SK-N-SH (cell line): ENCODE measurements around the gene IFT122. TPM values are rescaled to one million over a fixed set of nuclear protein-coding genes. Genes with fewer than 3 reads are reported as not detected.

Experiments used
- CTCF ChIA-PET: fragments of 300-600, 350-600 bp; formaldehyde crosslinking; extraction: SDS; loops from one replicate; lab custom pipeline; 2021; lab: Yijun Ruan, JAX
- POLR2A ChIA-PET: fragments of 350-600 bp; sonication (Branson Sonifier 250); formaldehyde crosslinking; extraction: SDS; loops from one replicate; lab custom pipeline; 2020; ENCODE audit warnings: antibody characterized with exemption, inconsistent platforms; lab: Yijun Ruan, JAX
- DNase-seq: peaks from one replicate; pipeline ENCODE4 v3.0.0; 2012
- H2AFZ ChIP-seq: fragments of 200-600 bp; sonication (generic); 2 replicates; pipeline ENCODE4 v1.8.1; 2016; ENCODE audit warnings: antibody characterized with exemption, mild to moderate bottlenecking, low read depth
- H3F3A ChIP-seq: fragments of 200-600 bp; sonication (generic); replicated peaks from 2 replicates; pipeline ENCODE3; 2016; ENCODE audit warnings: antibody characterized with exemption, mild to moderate bottlenecking; ENCODE audit not compliant: insufficient read depth
- H3K27ac ChIP-seq, 2 experiments: fragments of 200-500 bp in 1 of 2; fragments of 200-600 bp in 1 of 2; sonication (Bioruptor generic) in 1 of 2; sonication (generic), shearing (Covaris generic) in 1 of 2; 2 replicates each; pipeline versions ENCODE4 v1.5.1 to v1.6.1; 2014 to 2016; ENCODE audit warnings: low read depth in 2 of 2, inconsistent platforms in 1 of 2, low read length in 1 of 2, mild to moderate bottlenecking in 1 of 2, mixed read lengths in 1 of 2
- H3K27me3 ChIP-seq: fragments of 200-600 bp; sonication (generic), shearing (Covaris generic); 2 replicates; pipeline ENCODE4 v1.6.1; 2016; ENCODE audit warnings: mixed run types; ENCODE audit not compliant: insufficient read depth
- H3K36me3 ChIP-seq, 2 experiments: fragments of 200-500 bp in 1 of 2; fragments of 200-600 bp in 1 of 2; sonication (Bioruptor generic) in 1 of 2; sonication (generic) in 1 of 2; replicated peaks in 1 of 2; 2 replicates each; pipeline versions ENCODE3 to v1.5.1; 2014 to 2016; ENCODE audit warnings: low read length in 1 of 2, mild to moderate bottlenecking in 1 of 2; ENCODE audit not compliant: insufficient read depth in 2 of 2, control insufficient read depth in 1 of 2
- H3K4me1 ChIP-seq, 2 experiments: fragments of 200-500 bp in 1 of 2; fragments of 200-600 bp in 1 of 2; sonication (Bioruptor generic) in 1 of 2; sonication (generic), shearing (Covaris generic) in 1 of 2; 2 replicates each; pipeline versions ENCODE4 v1.5.1 to v1.6.1; 2014 to 2016; ENCODE audit warnings: low read depth in 1 of 2, low read length in 1 of 2, mixed run types in 1 of 2; ENCODE audit not compliant: insufficient read depth in 2 of 2, control insufficient read depth in 1 of 2
- H3K4me2 ChIP-seq: fragments of 200-600 bp; sonication (generic), shearing (Covaris generic); 2 replicates; pipeline ENCODE4 v1.6.1; 2017; ENCODE audit warnings: mixed run types
- H3K4me3 ChIP-seq, 2 experiments: fragments of 200-500 bp in 1 of 2; fragments of 200-600 bp in 1 of 2; sonication (Bioruptor generic) in 1 of 2; sonication (generic), shearing (Covaris generic) in 1 of 2; 2 replicates each; pipeline versions ENCODE4 v1.5.1 to v1.8.1; 2014 to 2016; ENCODE audit warnings: low read depth in 2 of 2, inconsistent platforms in 1 of 2, low read length in 1 of 2, mild to moderate bottlenecking in 1 of 2, mixed read lengths in 1 of 2, moderate library complexity in 1 of 2
- H3K79me2 ChIP-seq: fragments of 200-600 bp; sonication (generic); 2 replicates; pipeline ENCODE4 v1.8.1; 2017; ENCODE audit warnings: mild to moderate bottlenecking; ENCODE audit not compliant: insufficient read depth
- H3K9ac ChIP-seq: fragments of 200-600 bp; sonication (generic); 2 replicates; pipeline ENCODE4 v1.6.1; 2017; ENCODE audit warnings: mixed run types
- H3K9me2 ChIP-seq: fragments of 200-600 bp; sonication (generic); 2 replicates; pipeline ENCODE4 v1.6.1; 2017; ENCODE audit warnings: mixed run types
- H3K9me3 ChIP-seq: fragments of 200-600 bp; sonication (generic); 2 replicates; pipeline ENCODE4 v1.6.1; 2017; ENCODE audit warnings: mixed run types, mild to moderate bottlenecking, moderate library complexity
- H4K20me1 ChIP-seq: fragments of 200-600 bp; sonication (generic); 2 replicates; pipeline ENCODE4 v1.6.1; 2017; ENCODE audit warnings: mild to moderate bottlenecking, mixed run types; ENCODE audit not compliant: insufficient read depth
- CTCF ChIP-seq: fragments of 200-600 bp; sonication (generic); IDR thresholded peaks from 2 replicates; pipeline ENCODE4 v1.6.1; 2017; ENCODE audit warnings: antibody characterized with exemption, mild to moderate bottlenecking, moderate library complexity
- ELF1 ChIP-seq: IDR thresholded peaks from 2 replicates; pipeline ENCODE4 v1.4.0; 2012
- MEF2A ChIP-seq: IDR thresholded peaks from 2 replicates; pipeline ENCODE4 v1.4.0; 2012; ENCODE audit warnings: low read depth, borderline replicate concordance
- MXI1 ChIP-seq: IDR thresholded peaks from 2 replicates; pipeline ENCODE4 v1.6.1; 2012; ENCODE audit warnings: mild to moderate bottlenecking, low read depth, low read length, improper control_type of control experiment
- NRF1 ChIP-seq: IDR thresholded peaks from 2 replicates; pipeline ENCODE4 v1.6.1; 2012; ENCODE audit warnings: low read depth, mild to moderate bottlenecking, low read length
- RAD21 ChIP-seq: IDR thresholded peaks from 2 replicates; pipeline ENCODE4 v1.6.1; 2012; ENCODE audit warnings: mild to moderate bottlenecking, low read length
- RCOR1 ChIP-seq: fragments of 150-350 bp; IDR thresholded peaks from 2 replicates; pipeline ENCODE4 v1.6.1; 2017; ENCODE audit warnings: antibody characterized with exemption, low read length
- REST ChIP-seq: IDR thresholded peaks from 2 replicates; pipeline ENCODE4 v1.6.1; 2012; ENCODE audit warnings: mild to moderate bottlenecking, low read depth, low read length, moderate library complexity
- RXRA ChIP-seq: IDR thresholded peaks from 2 replicates; pipeline ENCODE4 v1.4.0; 2012; ENCODE audit warnings: low read depth, mild to moderate bottlenecking, borderline replicate concordance
- TAF1 ChIP-seq: IDR thresholded peaks from 2 replicates; pipeline ENCODE4 v1.6.1; 2012; ENCODE audit warnings: low read depth, mild to moderate bottlenecking, low read length, moderate library complexity, borderline replicate concordance
- TCF12 ChIP-seq: IDR thresholded peaks from 2 replicates; pipeline ENCODE4 v1.4.0; 2012
- YY1 ChIP-seq: IDR thresholded peaks from 2 replicates; pipeline ENCODE4 v1.4.0; 2012; ENCODE audit warnings: low read depth, mild to moderate bottlenecking
- WGBS: methylation state at CpG from one replicate; pipeline ENCODE4 v1.1.6; 2017; ENCODE audit warnings: low lambda C conversion rate; 5-methylcytosine and 5-hydroxymethylcytosine counted together
- polyA plus RNA-seq, 3 experiments: library from polyadenylated mRNA; depleted of rRNA; stranded (reverse); fragments of >200 nt; gene quantifications; 2 replicates each; pipeline ENCODE4 v1.2.3, GENCODE V29; 2012
- TF ChIP-seq, protein P1 (sequence below): IDR thresholded peaks from 2 replicates; pipeline ENCODE4 v1.4.0; 2012; ENCODE audit warnings: low read depth
- TF ChIP-seq, protein P2 (sequence below): fragments of 150-350 bp; IDR thresholded peaks from 2 replicates; pipeline ENCODE4 v1.6.1; 2017; ENCODE audit warnings: antibody characterized with exemption, low read length, low read depth, borderline replicate concordance

Gene IFT122
- polyA plus RNA-seq, 1 of the 3 experiments (the other 2 are of a cell fraction), result 20.1 TPM

GRCh38 chr3:129419476-129419875 lies 20.5 kb upstream of the IFT122 start:
- ChIA-PET CTCF (no interaction called here), POLR2A (interaction anchor here (1.3 kb wide), 1 partner anchor 9 kb away, joined by 3 read pairs; the partner anchor contains the start of gene EFCAB12)
- Histone ChIP-seq H4K20me1 (no peaks in the 10 kb centered on the region), H3K4me1 (peaks cover 0 to 4% of the 10 kb centered on the region in 2 experiments; a peak in 1 of 4 replicates), H3K79me2 (no peaks in the 10 kb centered on the region), H3K4me2 (no peak overlapping the region), H3K27me3 (no peaks in the 10 kb centered on the region), H3K27ac (no peak overlapping the region), H2AFZ (no peak overlapping the region), H3F3A (no peaks in the 10 kb centered on the region), H3K9me3 (no peaks in the 10 kb centered on the region), H3K9ac (no peak overlapping the region), H3K4me3 (no peak overlapping the region), H3K36me3 (no peaks in the 10 kb centered on the region), H3K9me2 (no peaks in the 10 kb centered on the region)
- 60% methylated on average over 4 of the region's 4 CpGs for WGBS
- no peak for TF ChIP-seq REST
- no peak for TF ChIP-seq ELF1
- no peak for TF ChIP-seq MEF2A
- TF ChIP-seq TAF1, result no peak
- no peak for TF ChIP-seq RAD21
- TF ChIP-seq MXI1, result no peak
- no peak for DNase-seq

GRCh38 chr3:129421236-129421883 lies 18.7 kb upstream of the IFT122 start:
- no peaks in the 10 kb centered on the region for H3K36me3 ChIP-seq
- TF ChIP-seq RAD21 (no peak), TCF12 (no peak), TAF1 (no peak), MXI1 (no peak), RCOR1 (no peak), CTCF (no peak), NRF1 (no peak), REST (no peak), RXRA (no peak), YY1 (no peak)
- TF ChIP-seq, protein P1, sequence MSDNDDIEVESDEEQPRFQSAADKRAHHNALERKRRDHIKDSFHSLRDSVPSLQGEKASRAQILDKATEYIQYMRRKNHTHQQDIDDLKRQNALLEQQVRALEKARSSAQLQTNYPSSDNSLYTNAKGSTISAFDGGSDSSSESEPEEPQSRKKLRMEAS, result no peak
- TF ChIP-seq, protein P2, sequence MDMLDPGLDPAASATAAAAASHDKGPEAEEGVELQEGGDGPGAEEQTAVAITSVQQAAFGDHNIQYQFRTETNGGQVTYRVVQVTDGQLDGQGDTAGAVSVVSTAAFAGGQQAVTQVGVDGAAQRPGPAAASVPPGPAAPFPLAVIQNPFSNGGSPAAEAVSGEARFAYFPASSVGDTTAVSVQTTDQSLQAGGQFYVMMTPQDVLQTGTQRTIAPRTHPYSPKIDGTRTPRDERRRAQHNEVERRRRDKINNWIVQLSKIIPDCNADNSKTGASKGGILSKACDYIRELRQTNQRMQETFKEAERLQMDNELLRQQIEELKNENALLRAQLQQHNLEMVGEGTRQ, result no peak
- no peaks in the 10 kb centered on the region for H3K9me2 ChIP-seq
- CTCF ChIA-PET, result interaction anchor here (1.3 to 1.7 kb wide), 2 partner anchors 14 to 38 kb away, joined by 3 to 4 read pairs; no protein-coding TSS in a partner anchor
- no peaks in the 10 kb centered on the region for H4K20me1 ChIP-seq
- no peaks in the 10 kb centered on the region for H3F3A ChIP-seq
- no peak overlapping the region for H3K27ac ChIP-seq
- no peak for DNase-seq
- no peak overlapping the region for H3K4me3 ChIP-seq
- no peaks in the 10 kb centered on the region for H3K79me2 ChIP-seq
- H2AFZ ChIP-seq, result no peak overlapping the region
- 89% methylated on average over 12 of the region's 12 CpGs for WGBS
- no peaks in the 10 kb centered on the region for H3K9me3 ChIP-seq
- H3K4me1 ChIP-seq, result peaks cover 0 to 4% of the 10 kb centered on the region in 2 experiments; a peak in 1 of 4 replicates
- H3K27me3 ChIP-seq, result no peaks in the 10 kb centered on the region
- H3K9ac ChIP-seq, result no peak overlapping the region
- no peak overlapping the region for H3K4me2 ChIP-seq
- POLR2A ChIA-PET, result no interaction called here
